ENCODE data around the gene WDR3.
"Not testable (repeated sequence)": the region's sequence is repeated elsewhere in the genome, so short reads cannot be mapped to it uniquely, and the experiment has no call there.

Gene WDR3

GRCh38 chr1:117929343-117930172, at the start of gene WDR3, which contains the start of gene GDAP2:
WDR3 (plus strand) TSS chr1:117929739; CDS start chr1:117933320, 3,581 bp downstream.
GDAP2 (minus strand) TSS chr1:117929621; CDS start chr1:117920357, 9,264 bp downstream.
- peak; percentile 78 to 91 for DNase-seq

DNA sequence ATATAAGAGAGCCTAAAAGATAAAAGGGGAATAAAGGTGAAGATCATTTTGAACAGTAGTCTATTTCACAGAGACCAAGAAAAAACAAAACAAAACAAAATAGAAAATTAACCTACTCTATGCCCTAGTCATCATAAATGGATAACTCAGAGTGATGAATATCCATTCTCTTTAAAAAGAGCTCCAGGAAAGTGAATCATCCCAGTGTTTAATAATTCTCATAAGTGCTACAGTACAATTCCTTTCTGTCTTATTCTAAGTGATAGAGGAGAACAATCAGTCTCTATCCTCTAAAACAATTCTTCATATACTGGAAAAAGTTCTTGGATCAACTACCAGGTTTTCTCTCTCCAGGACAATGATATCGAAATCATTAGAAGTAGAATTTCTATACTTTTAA, 45.9 kb upstream of the WDR3 start:
- no peak for DNase-seq

DNA sequence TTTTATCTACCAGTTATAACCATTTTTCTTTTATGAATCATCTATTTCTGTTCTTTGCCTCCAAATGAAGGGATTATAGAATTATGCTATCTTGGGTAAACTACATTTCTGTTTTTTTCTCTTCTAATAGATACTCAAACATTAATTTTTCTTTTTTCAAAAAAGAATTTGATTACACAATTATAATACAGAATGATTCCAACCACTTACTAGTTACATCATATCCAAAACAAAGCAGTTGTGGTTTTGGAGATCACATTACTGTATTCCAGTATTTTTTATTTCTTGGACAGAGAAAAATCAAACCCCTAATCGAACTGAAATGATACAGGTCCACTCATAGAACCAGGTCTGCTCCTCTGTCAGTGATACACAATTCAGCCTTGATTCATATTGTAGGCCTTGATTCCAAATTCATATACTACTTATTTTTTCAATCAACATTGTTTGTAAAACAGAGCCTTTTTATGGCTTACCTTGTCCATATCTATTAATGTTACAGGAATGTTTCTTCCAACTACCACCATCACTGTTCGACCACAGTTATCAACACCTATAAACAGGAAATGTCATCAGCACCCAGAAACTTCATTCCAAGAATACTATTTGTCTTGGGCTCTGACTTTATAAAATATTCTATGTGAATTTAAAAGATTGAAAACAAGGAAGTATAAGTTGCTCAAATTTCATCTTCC, 43.3 kb upstream of the WDR3 start:
- no peak for DNase-seq

- DNase-seq: no peak
Observed at GRCh38 chr1:117890452-117890851, 39.1 kb upstream of the WDR3 start.

GRCh38 chr1:117892512-117892911, 37.0 kb upstream of the WDR3 start:
- DNase-seq: no peak

- no peak for DNase-seq
Observed at GRCh38 chr1:117894078-117894477, 35.5 kb upstream of the WDR3 start.

DNA sequence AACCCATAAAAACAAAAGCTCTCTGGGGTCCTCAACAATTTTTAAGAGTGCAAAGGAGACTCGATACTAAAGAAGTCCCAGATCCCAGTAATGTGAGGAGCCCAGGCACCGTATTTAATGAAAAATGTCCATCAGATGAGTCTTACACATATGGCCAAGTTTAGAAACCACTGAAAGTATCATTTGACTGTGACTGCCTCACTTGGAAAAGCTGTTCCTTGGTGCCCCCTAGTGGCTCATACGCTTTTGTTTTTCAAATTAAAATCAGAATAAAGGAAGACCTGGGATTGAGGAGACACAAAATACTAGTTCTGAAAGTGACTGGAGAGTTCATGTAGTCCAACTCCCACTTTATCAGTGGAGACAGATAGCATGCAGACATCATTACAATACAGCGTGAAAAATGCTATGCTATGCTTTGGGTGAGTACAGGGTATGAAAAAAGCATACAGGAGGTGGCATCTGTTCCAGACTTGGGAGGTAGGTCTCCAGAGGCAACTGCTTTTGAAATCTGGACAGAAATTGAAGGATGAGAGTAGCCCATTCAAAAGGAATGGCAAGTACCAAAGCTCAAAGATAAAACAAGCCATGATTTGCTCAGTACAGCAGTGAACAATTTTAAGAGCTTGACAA, 33.9 kb upstream of the WDR3 start:
- DNase-seq: peak; percentile 29 to 56

- no peak for DNase-seq
Observed at GRCh38 chr1:117897551-117897950, 32.0 kb upstream of the WDR3 start.

DNA sequence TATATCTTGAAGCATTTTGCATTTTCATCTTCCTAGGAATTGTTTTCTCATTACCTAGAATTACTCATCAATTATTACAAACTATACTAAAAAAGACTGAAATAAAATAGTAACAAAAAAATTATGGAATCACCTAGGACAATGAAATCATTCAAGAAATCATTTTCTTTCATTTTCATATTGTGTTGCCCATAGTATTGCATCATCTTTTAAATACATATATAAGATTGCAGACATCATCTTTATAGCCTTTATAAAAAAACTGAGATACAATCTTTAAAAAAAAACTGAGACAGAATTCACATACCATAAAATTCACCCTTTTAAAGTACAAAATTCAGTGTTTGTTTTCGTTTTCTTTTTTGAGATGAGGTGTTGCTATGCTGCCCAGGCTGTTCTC, 29.7 kb upstream of the WDR3 start:
- no peak for DNase-seq

DNA sequence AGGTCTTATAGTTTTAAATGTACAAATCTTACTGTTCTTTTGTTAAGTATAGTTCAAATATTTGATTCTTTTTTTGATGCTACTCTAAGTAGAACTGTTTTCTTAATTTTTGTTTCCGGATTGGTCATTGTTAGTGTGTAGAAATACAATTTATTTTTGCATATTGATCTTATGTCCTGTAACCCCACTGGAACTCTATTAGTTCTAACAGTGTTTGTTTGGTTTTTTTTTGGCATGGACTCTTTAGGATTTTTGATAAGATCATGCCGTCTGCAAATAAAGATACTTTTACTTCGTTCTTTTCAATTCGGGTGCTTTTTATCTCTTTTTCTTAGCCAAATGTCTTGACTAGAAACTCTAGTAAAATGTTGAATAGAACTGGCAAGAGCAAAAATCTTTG, 26.6 kb upstream of the WDR3 start:
- DNase-seq: no peak

- no peak for DNase-seq
Observed at GRCh38 chr1:117904485-117904884, 25.1 kb upstream of the WDR3 start.

DNA sequence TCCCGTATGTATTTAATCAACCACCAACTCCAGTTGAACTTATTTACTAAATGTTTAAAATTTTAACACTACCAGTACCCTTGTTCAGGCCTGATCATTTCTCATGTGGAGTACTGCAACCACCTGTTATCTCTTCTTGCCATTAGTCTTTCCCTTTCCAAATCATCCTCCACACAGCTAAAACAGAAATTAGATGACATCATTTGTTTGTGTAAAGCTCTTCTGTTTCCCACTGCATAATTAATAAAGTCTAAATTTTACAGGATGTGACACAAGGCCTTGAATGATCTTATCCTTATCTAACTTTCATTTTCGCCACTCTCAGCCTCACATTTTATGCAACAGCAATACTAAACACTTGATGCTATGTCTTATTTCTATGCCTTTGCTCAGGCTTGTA, 24.5 kb upstream of the WDR3 start:
- DNase-seq: no peak

- no peak for DNase-seq
Observed at GRCh38 chr1:117911051-117911450, 18.5 kb upstream of the WDR3 start.

GRCh38 chr1:117919376-117919775, 10.2 kb upstream of the WDR3 start:
- DNase-seq: no peak

- no peak for DNase-seq
Observed at GRCh38 chr1:117921991-117922390, 7.5 kb upstream of the WDR3 start.

DNA sequence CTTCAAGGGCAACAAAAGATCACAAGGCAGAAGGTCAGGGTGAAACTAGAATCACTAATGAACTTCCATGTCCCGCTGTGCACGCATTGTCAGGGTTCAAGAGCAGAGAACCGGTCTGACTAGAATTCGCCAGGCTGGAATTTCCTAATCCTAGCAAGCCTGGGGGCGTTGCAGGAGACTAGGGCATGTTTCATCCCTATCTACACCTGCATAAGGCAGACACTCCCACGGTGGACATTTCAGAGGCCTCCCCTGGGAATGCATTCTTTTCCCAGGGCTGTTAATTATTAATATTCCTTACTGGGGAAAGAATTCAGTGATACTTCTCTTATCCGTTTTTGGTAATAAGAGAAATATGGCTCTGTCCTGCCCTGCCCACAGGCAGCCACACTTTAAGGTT, 6.8 kb upstream of the WDR3 start:
- not testable (repeated sequence) for DNase-seq

- no peak for DNase-seq
Observed at GRCh38 chr1:117925981-117926380, 3.6 kb upstream of the WDR3 start.

- peak; percentile 15 to 42 for DNase-seq
Observed at GRCh38 chr1:117928881-117929342, 627 bp upstream of the WDR3 start.

- DNase-seq: no peak
Observed at GRCh38 chr1:117930173-117930447, 571 bp downstream of the WDR3 start.

- no peak for DNase-seq
Observed at GRCh38 chr1:117930484-117930883, 945 bp downstream of the WDR3 start.

DNA sequence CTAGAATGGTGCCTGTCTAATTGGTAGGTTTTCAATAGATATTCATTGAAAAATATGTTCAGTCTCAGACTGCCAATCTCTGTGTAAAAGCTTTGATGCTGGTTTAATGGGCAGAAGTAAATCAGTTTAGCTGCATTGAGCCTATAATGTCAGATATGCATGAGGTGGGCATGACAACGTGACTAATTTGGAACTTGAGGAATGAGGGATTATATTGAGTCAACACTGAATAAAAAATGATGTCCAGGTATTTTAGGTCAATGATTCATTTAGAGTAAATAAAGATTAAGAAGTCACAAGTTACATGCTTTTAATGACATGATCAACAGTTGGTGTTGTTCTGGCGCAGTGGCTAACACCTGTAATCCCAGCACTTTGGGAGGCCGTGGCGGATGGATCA, 3.0 kb downstream of the WDR3 start:
- DNase-seq: no peak

GRCh38 chr1:117933769-117934168, 4.2 kb downstream of the WDR3 start:
- DNase-seq: no peak

- no peak for DNase-seq
Observed at GRCh38 chr1:117942293-117942692, 12.8 kb downstream of the WDR3 start.

DNA sequence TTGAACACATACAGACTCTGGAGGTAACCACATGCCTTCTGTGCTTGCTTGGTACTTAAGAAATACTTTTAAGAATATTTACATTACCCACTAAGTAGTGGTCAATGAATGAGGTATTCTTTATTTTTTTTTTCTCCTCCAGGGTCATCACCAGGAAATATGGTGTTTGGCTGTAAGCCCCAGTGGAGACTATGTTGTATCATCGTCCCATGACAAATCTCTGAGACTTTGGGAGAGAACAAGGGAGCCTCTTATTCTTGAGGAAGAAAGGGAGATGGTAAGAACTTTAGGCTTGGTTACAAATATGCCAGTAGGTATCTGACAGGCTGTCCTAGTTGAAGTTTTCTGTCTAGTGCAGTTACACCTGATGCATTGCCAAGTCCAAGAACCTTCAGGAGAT, 22.8 kb downstream of the WDR3 start:
- DNase-seq: no peak
